IMR-90 (cell line): ENCODE measurements around the gene HS3ST1. TPM values are rescaled to one million over a fixed set of nuclear protein-coding genes. Genes with fewer than 3 reads are reported as not detected.

Experiments used
- ATAC-seq: fragments of 200-7000 bp; cut with Tn5 transposase; 2 replicates; pipeline ENCODE4 v1.9.1; 2020; ENCODE audit warnings: low read depth, mild to moderate bottlenecking, moderate library complexity
- BruUV-seq: library from RNA; stranded (reverse); fragments of 400-500 nt; replicated peaks from 2 replicates; lab custom pipeline; 2021; lab: Mats Ljungman, UMichigan
- CTCF ChIA-PET: fragments of 300-600 bp; formaldehyde crosslinking; extraction: SDS; loops from one replicate; lab custom pipeline; 2021; ENCODE audit warnings: antibody characterized with exemption; lab: Yijun Ruan, JAX
- POLR2A ChIA-PET: fragments of 300-600 bp; sonication (Branson Sonifier 250); formaldehyde crosslinking; loops from one replicate; lab custom pipeline; 2022; ENCODE audit warnings: antibody characterized with exemption; ENCODE audit not compliant: unreplicated experiment; lab: Charles Lee
- DNase-seq: peaks from one replicate; pipeline ENCODE4 v3.0.0; 2013
- H2AFZ ChIP-seq: replicated peaks from 2 replicates; pipeline ENCODE3; 2013; ENCODE audit warnings: low read length, mild to moderate bottlenecking; ENCODE audit not compliant: poor library complexity
- H2AK5ac ChIP-seq: 2 replicates; pipeline ENCODE4 v1.6.1; 2013; ENCODE audit warnings: low read depth, low read length, inconsistent platforms
- H2AK9ac ChIP-seq: replicated peaks from 2 replicates; pipeline ENCODE3; 2013; ENCODE audit warnings: mild to moderate bottlenecking, low read depth, low read length, moderate library complexity; ENCODE audit not compliant: poor library complexity
- H2BK120ac ChIP-seq: 2 replicates; pipeline ENCODE4 v1.6.1; 2013; ENCODE audit warnings: low read depth, low read length, inconsistent platforms
- H2BK15ac ChIP-seq: 3 replicates; pipeline ENCODE4 v1.6.1; 2013; ENCODE audit warnings: low read depth, low read length, inconsistent platforms
- H2BK20ac ChIP-seq: 2 replicates; pipeline ENCODE4 v1.6.1; 2013; ENCODE audit warnings: low read depth, mild to moderate bottlenecking, inconsistent platforms, low read length, moderate library complexity
- H2BK5ac ChIP-seq: 2 replicates; pipeline ENCODE4 v1.6.1; 2013; ENCODE audit warnings: mild to moderate bottlenecking, low read depth, low read length, inconsistent platforms; ENCODE audit not compliant: poor library complexity, severe bottlenecking
- H3K14ac ChIP-seq: replicated peaks from 2 replicates; pipeline ENCODE4 v1.6.1; 2013; ENCODE audit warnings: low read depth, low read length, inconsistent platforms
- H3K18ac ChIP-seq: 2 replicates; pipeline ENCODE4 v1.6.1; 2013; ENCODE audit warnings: low read depth, low read length, control low read depth
- H3K23ac ChIP-seq: 2 replicates; pipeline ENCODE4 v1.6.1; 2013; ENCODE audit warnings: low read depth, low read length, inconsistent platforms
- H3K27ac ChIP-seq: 2 replicates; pipeline ENCODE4 v1.5.1; 2013; ENCODE audit warnings: mild to moderate bottlenecking, control low read depth, low read length; ENCODE audit not compliant: insufficient read depth
- H3K27me3 ChIP-seq: 2 replicates; pipeline ENCODE4 v1.6.1; 2013; ENCODE audit warnings: low read length; ENCODE audit not compliant: control insufficient read depth, insufficient read depth
- H3K36me3 ChIP-seq: 2 replicates; pipeline ENCODE4 v1.6.1; 2013; ENCODE audit warnings: low read length, mixed read lengths; ENCODE audit not compliant: control insufficient read depth, insufficient read depth
- H3K4ac ChIP-seq: 2 replicates; pipeline ENCODE4 v1.6.1; 2013; ENCODE audit warnings: low read depth, low read length, inconsistent platforms
- H3K4me1 ChIP-seq: 2 replicates; pipeline ENCODE4 v1.6.1; 2013; ENCODE audit warnings: low read length, mixed read lengths; ENCODE audit not compliant: control insufficient read depth, insufficient read depth
- H3K4me2 ChIP-seq: 2 replicates; pipeline ENCODE4 v1.6.1; 2013; ENCODE audit warnings: low read depth, mild to moderate bottlenecking, control low read depth, low read length, moderate library complexity
- H3K4me3 ChIP-seq: 2 replicates; pipeline ENCODE4 v1.5.1; 2013; ENCODE audit warnings: low read depth, mild to moderate bottlenecking, control low read depth, low read length, moderate library complexity; ENCODE audit not compliant: insufficient read depth
- H3K56ac ChIP-seq: 2 replicates; pipeline ENCODE4 v1.6.1; 2013; ENCODE audit warnings: low read length, inconsistent platforms; ENCODE audit not compliant: insufficient read depth; ENCODE audit errors: extremely low read depth
- H3K79me1 ChIP-seq, 2 experiments: 2 replicates each; pipeline ENCODE4 v1.6.1; 2013; ENCODE audit warnings: low read length in 2 of 2, inconsistent platforms in 1 of 2, low read depth in 1 of 2
- H3K9ac ChIP-seq: 2 replicates; pipeline ENCODE4 v1.6.1; 2013; ENCODE audit warnings: low read depth, low read length, control low read depth
- H3K9me1 ChIP-seq: 2 replicates; pipeline ENCODE4 v1.6.1; 2013; ENCODE audit warnings: low read length, inconsistent platforms; ENCODE audit not compliant: insufficient read depth
- H3K9me3 ChIP-seq: 2 replicates; pipeline ENCODE4 v1.6.1; 2013; ENCODE audit warnings: low read length; ENCODE audit not compliant: control insufficient read depth, insufficient read depth
- H4K20me1 ChIP-seq: 2 replicates; pipeline ENCODE4 v1.6.1; 2013; ENCODE audit warnings: low read length, inconsistent platforms; ENCODE audit not compliant: insufficient read depth
- H4K5ac ChIP-seq: 2 replicates; pipeline ENCODE4 v1.6.1; 2013; ENCODE audit warnings: mild to moderate bottlenecking, low read depth, low read length, control low read depth
- H4K8ac ChIP-seq, 2 experiments: 2 replicates each; pipeline ENCODE4 v1.6.1; 2013; ENCODE audit warnings: low read depth in 2 of 2, low read length in 2 of 2, control low read depth in 1 of 2, inconsistent platforms in 1 of 2
- H4K91ac ChIP-seq: 2 replicates; pipeline ENCODE4 v1.6.1; 2013; ENCODE audit warnings: low read depth, low read length, inconsistent platforms; ENCODE audit not compliant: insufficient read depth
- CEBPB ChIP-seq: IDR thresholded peaks from 2 replicates; pipeline ENCODE4 v1.6.1; 2012; ENCODE audit warnings: low read depth, low read length, improper control_type of control experiment
- CHD1 ChIP-seq: IDR thresholded peaks from 2 replicates; pipeline ENCODE4 v1.6.1; 2012; ENCODE audit warnings: low read depth, low read length, improper control_type of control experiment
- FOS ChIP-seq: fragments of 150-350 bp; IDR thresholded peaks from 2 replicates; pipeline ENCODE4 v1.6.1; 2016; ENCODE audit warnings: low read depth, low read length
- MAFK ChIP-seq: IDR thresholded peaks from 2 replicates; pipeline ENCODE4 v1.6.1; 2012; ENCODE audit warnings: low read depth, low read length, improper control_type of control experiment
- MAZ ChIP-seq: IDR thresholded peaks from 2 replicates; pipeline ENCODE4 v1.6.1; 2012; ENCODE audit warnings: low read depth, mild to moderate bottlenecking, low read length, improper control_type of control experiment, moderate library complexity, borderline replicate concordance
- MXI1 ChIP-seq: IDR thresholded peaks from 2 replicates; pipeline ENCODE4 v1.6.1; 2012; ENCODE audit warnings: low read depth, mild to moderate bottlenecking, low read length, moderate library complexity, borderline replicate concordance
- POLR2A ChIP-seq: IDR thresholded peaks from 2 replicates; pipeline ENCODE4 v1.6.1; 2012; ENCODE audit warnings: mild to moderate bottlenecking, low read depth, low read length
- RAD21 ChIP-seq: IDR thresholded peaks from 2 replicates; pipeline ENCODE4 v1.6.1; 2012; ENCODE audit warnings: low read length, improper control_type of control experiment
- RCOR1 ChIP-seq: IDR thresholded peaks from 2 replicates; pipeline ENCODE4 v1.6.1; 2012; ENCODE audit warnings: mild to moderate bottlenecking, low read length, improper control_type of control experiment; ENCODE audit not compliant: insufficient replicate concordance
- RFX5 ChIP-seq: IDR thresholded peaks from 2 replicates; pipeline ENCODE4 v1.8.0; 2012; ENCODE audit warnings: low read depth, mild to moderate bottlenecking, low read length, moderate library complexity
- SMC3 ChIP-seq: fragments of 150-350 bp; IDR thresholded peaks from 2 replicates; pipeline ENCODE4 v1.6.1; 2016; ENCODE audit warnings: low read depth, mild to moderate bottlenecking, antibody characterized with exemption, low read length, moderate library complexity
- WGBS, 2 experiments: methylation state at CpG; one replicate each; pipeline versions ENCODE4 v1.1.5 to v1.1.7; 2013; ENCODE audit warnings: missing lambda C conversion rate in 2 of 2; ENCODE audit not compliant: insufficient read length in 1 of 2; ENCODE audit errors: extremely low coverage in 2 of 2; 5-methylcytosine and 5-hydroxymethylcytosine counted together
- dilution Hi-C: fragments of 300-500 bp; cut with HindIII; formaldehyde crosslinking; loops from one replicate; pipeline ENCODE4 v1.14.3; 2018; ENCODE audit warnings: low sequenced_read_pairs; ENCODE audit not compliant: unreplicated experiment
- in situ Hi-C: fragments of 300-500 bp; cut with MboI; formaldehyde crosslinking; loops from 3 replicates; pipeline ENCODE4 v1.14.3; 2019; ENCODE audit warnings: low sequenced_read_pairs, inconsistent platforms, mixed read lengths
- intact Hi-C: fragments of 100-400 bp; cut with micrococcal nuclease; formaldehyde crosslinking; loops from 2 replicates; pipeline ENCODE4 v1.10.0; 2022
- polyA plus RNA-seq, 3 experiments: library from polyadenylated mRNA; depleted of rRNA; stranded (reverse); fragments of >200 nt; gene quantifications; 2 replicates each; pipeline ENCODE4 v1.2.3, GENCODE V29; 2012; ENCODE audit warnings: low replicate concordance in 1 of 3
- total RNA-seq: library from RNA; depleted of rRNA; stranded (reverse); fragments of >200 nt; gene quantifications from 2 replicates; pipeline ENCODE4 v1.2.3, GENCODE V29; 2012

The HS3ST1 gene
- total and polyA plus RNA-seq, 2 of the 4 experiments (the other 2 are of a cell fraction) = 0.09 TPM; not detected in 1

GRCh38 chr4:11435557-11435956 is 6.9 kb upstream of the HS3ST1 start:
- DNase-seq = no peak
- no peak overlapping the region for H3K9ac ChIP-seq
- H2BK20ac ChIP-seq = no peak overlapping the region
- H2AK5ac ChIP-seq = no peak overlapping the region
- no peak for ATAC-seq
- H3K9me1 ChIP-seq = no peaks in the 10 kb centered on the region
- no peak overlapping the region for H4K91ac ChIP-seq
- H3K23ac ChIP-seq = no peak overlapping the region
- H4K8ac ChIP-seq = no peak overlapping the region
- H2BK15ac ChIP-seq = no peak overlapping the region
- H3K56ac ChIP-seq = no peak overlapping the region
- no peak overlapping the region for H3K4ac ChIP-seq
- no peak overlapping the region for H3K4me2 ChIP-seq
- in situ Hi-C loops = no loop called here
- H3K4me3 ChIP-seq = no peak overlapping the region
- no peak overlapping the region for H2BK5ac ChIP-seq
- H3K4me1 ChIP-seq = no peaks in the 10 kb centered on the region
- H3K79me1 ChIP-seq = no peaks in the 10 kb centered on the region
- POLR2A ChIA-PET = no interaction called here
- H2AK9ac ChIP-seq = no peak overlapping the region
- H3K18ac ChIP-seq = no peak overlapping the region
- no peak overlapping the region for H3K14ac ChIP-seq
- no CpG with 5 or more reads among the region's 1 CpG for WGBS, 2 experiments
- H2BK120ac ChIP-seq = no peak overlapping the region
- H4K20me1 ChIP-seq = no peaks in the 10 kb centered on the region
- H3K27me3 ChIP-seq = peaks cover under 1% of the 10 kb centered on the region
- no peak overlapping the region for H2AFZ ChIP-seq
- H4K5ac ChIP-seq = no peak overlapping the region
- CTCF ChIA-PET = no interaction called here
- H3K36me3 ChIP-seq = no peaks in the 10 kb centered on the region
- TF ChIP-seq FOS (no peak), CHD1 (no peak), MAZ (no peak), MAFK (no peak), RFX5 (no peak), POLR2A (no peak), RCOR1 (no peak), CEBPB (no peak), SMC3 (no peak), RAD21 (no peak), MXI1 (no peak)
- dilution Hi-C loops = no loop called here
- BruUV-seq = no TSS peak
- H3K27ac ChIP-seq = no peak overlapping the region
- intact Hi-C loops = no loop called here
- no peaks in the 10 kb centered on the region for H3K9me3 ChIP-seq
